Measurements from ENCODE around the gene CMTM3.

DNA sequence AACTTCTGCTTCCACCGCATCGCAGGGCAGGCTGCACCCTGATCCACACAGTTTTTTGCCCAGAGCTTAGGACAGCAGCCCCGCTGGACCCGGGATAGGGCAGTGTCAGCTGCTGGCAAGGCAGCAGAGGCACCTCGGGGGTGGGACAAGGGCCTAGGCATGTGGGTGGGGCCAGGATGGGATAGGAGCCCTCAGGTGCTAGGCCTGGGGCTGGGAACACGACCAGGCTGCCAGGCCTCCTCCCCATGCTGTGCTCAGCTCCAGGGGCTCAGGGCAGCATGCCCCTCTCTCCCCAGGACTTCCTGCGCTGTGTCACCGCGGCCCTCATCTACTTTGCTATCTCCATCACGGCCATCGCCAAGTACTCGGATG is 4.6 kb downstream of the CMTM3 start:
- no peak for TF ChIP-seq POLR2A (IDR thresholded peaks at IDR 0.05)
- TF ChIP-seq CTCF (IDR thresholded peaks at IDR 0.05) = no peak

All from testis (tissue), 2 donors.